Left lung (tissue), 10 donors: Measurements from ENCODE around the gene DYNC1H1. TPM values are rescaled to one million over a fixed set of nuclear protein-coding genes. Genes with fewer than 3 reads are reported as not detected.
A peak's percentile ranks its signal among the peaks of the same experiment; 100 is the strongest.

Experiments used
- ATAC-seq: fragments of 200-7000 bp; cut with Tn5 transposase; one replicate; pipeline ENCODE4 v1.9.1; 2020; ENCODE audit warnings: moderate library complexity
- DNase-seq, 4 donors: peaks; one replicate each; pipeline ENCODE4 v3.0.0-alpha.2; 2013 to 2020
- H3K27ac ChIP-seq, 2 donors: fragments of 200-600 bp; sonication (generic) in 1 of 2; one replicate each; pipeline versions ENCODE4 v1.5.0 to v1.8.0; 2020 to 2021
- H3K27me3 ChIP-seq, 2 donors: fragments of 200-600 bp; sonication (generic) in 1 of 2; one replicate each; pipeline versions ENCODE4 v1.5.0 to v1.8.0; 2020 to 2021
- H3K36me3 ChIP-seq, 2 donors: fragments of 200-600 bp; sonication (generic) in 1 of 2; one replicate each; pipeline versions ENCODE4 v1.5.0 to v1.8.0; 2020 to 2021
- H3K4me1 ChIP-seq, 2 donors: fragments of 200-600 bp; one replicate each; pipeline ENCODE4 v1.8.0; 2021
- H3K4me3 ChIP-seq, 2 donors: fragments of 200-600 bp; sonication (generic) in 1 of 2; one replicate each; pipeline versions ENCODE4 v1.5.0 to v1.8.0; 2020 to 2021; ENCODE audit warnings: mild to moderate bottlenecking in 1 of 2
- H3K9me3 ChIP-seq, 2 donors: fragments of 200-600 bp; sonication (generic) in 1 of 2; one replicate each; pipeline versions ENCODE4 v1.5.0 to v1.8.0; 2020 to 2021
- intact Hi-C, 2 donors: fragments of 100-400 bp; cut with DNase I; formaldehyde crosslinking; loops; one replicate each; pipeline versions ENCODE4 v1.11.2 to v1.14.2; 2022
- polyA plus RNA-seq, 6 donors: library from polyadenylated mRNA; unstranded; fragments of 120-200 nt; gene quantifications; one replicate each; pipeline ENCODE4 v1.2.1, GENCODE V29; 2013; ENCODE audit not compliant: insufficient read length in 6 of 6
- total RNA-seq, 2 donors: library from RNA; stranded (reverse); fragmentation: NEBNext Ultra II Directional; extraction: Animal tissue kit (Norgen Biotek cat#: 25700); gene quantifications; one replicate each; pipeline ENCODE4 v1.2.1, GENCODE V29; 2021
- TF ChIP-seq, protein P1 (sequence below), 2 donors: fragments of 200-600 bp; sonication (generic) in 1 of 2; IDR thresholded peaks; one replicate each; pipeline versions ENCODE4 v1.5.0 to v1.8.0; 2021; ENCODE audit warnings: antibody characterized with exemption in 2 of 2
- donor health status: DM: no; HTN: yes; CAD: no.
- donor health status: DM: no; HTN: no; CAD: no.

Gene DYNC1H1
- total and polyA plus RNA-seq, 8 donors, result 305 to 514 (median 345) TPM

DNA sequence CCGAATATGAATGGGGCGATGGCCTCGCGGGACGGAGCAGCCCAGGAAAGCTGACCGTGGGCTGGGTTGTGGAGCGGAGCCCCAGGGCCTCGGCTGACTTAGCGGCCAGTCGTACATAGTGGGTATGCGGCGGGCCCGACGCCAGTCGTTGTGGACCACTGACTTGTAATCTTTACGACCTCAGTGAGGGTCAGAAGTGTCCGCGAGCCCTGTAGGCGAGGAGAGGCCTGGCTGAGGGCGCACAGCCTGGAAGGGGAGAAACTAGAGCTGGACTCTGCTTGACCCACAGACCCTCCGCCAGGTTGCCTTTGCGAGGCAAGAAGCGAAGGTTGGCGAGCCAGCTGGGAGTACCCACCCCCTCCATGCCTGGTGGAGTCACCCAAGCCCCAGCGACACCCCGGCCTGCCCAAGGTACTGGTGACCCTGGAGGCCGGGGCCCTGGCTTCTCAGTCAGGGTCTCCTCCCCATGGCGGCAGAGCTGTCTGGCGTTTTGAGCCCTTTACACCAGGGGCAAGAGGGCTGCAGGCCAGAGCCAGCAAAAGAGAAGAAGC is 15.6 kb upstream of the DYNC1H1 start:
- ATAC-seq, result peak; percentile 4
- Histone ChIP-seq H3K9me3 (no peaks in the 10 kb centered on the region), H3K27ac (peak overlapping the region; percentile 99), H3K4me3 (peak overlapping the region; percentile 73 to 78), H3K4me1 (peaks cover 9 to 20% of the 10 kb centered on the region in 2 donors), H3K27me3 (peaks cover 0 to 30% of the 10 kb centered on the region in 2 donors), H3K36me3 (no peaks in the 10 kb centered on the region)
- TF ChIP-seq, protein P1, sequence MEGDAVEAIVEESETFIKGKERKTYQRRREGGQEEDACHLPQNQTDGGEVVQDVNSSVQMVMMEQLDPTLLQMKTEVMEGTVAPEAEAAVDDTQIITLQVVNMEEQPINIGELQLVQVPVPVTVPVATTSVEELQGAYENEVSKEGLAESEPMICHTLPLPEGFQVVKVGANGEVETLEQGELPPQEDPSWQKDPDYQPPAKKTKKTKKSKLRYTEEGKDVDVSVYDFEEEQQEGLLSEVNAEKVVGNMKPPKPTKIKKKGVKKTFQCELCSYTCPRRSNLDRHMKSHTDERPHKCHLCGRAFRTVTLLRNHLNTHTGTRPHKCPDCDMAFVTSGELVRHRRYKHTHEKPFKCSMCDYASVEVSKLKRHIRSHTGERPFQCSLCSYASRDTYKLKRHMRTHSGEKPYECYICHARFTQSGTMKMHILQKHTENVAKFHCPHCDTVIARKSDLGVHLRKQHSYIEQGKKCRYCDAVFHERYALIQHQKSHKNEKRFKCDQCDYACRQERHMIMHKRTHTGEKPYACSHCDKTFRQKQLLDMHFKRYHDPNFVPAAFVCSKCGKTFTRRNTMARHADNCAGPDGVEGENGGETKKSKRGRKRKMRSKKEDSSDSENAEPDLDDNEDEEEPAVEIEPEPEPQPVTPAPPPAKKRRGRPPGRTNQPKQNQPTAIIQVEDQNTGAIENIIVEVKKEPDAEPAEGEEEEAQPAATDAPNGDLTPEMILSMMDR (IDR thresholded peaks at IDR 0.05), result no peak
- intact Hi-C loops, result no loop called here
- DNase-seq, result peak in 1 of 4 donors; percentile 84

DNA sequence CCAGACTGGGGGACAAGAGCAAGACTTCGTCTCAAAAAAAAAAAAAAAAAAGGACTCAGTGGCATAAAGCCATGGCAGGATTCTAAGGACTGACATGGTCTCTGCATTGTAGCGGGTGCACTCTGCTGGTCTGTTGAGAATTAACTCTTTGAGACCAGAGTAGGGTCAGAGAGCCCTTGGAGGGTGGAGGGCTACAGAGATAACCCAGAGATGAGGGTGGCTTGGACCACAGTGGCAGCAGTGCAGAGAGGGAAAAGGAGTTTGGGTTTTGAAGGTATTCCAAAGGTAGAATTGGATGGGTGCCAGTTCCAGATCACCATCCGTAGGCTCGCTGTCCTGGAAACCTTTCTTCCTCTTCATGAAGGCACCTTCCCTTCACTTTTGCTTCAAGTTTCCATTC is 14.3 kb upstream of the DYNC1H1 start:
- Histone ChIP-seq H3K27me3 (peaks cover 0 to 16% of the 10 kb centered on the region in 2 donors), H3K9me3 (no peaks in the 10 kb centered on the region), H3K36me3 (no peaks in the 10 kb centered on the region), H3K4me1 (peaks cover 9 to 20% of the 10 kb centered on the region in 2 donors), H3K27ac (no peak overlapping the region), H3K4me3 (no peak overlapping the region)
- TF ChIP-seq, protein P1 (IDR thresholded peaks at IDR 0.05), result no peak
- intact Hi-C loops, result loop anchor here in 1 of 2 donors (10.0 kb wide), 1 partner anchor 175 kb away; no protein-coding TSS in a partner anchor
- ATAC-seq (no peak), DNase-seq (no peak)

DNA sequence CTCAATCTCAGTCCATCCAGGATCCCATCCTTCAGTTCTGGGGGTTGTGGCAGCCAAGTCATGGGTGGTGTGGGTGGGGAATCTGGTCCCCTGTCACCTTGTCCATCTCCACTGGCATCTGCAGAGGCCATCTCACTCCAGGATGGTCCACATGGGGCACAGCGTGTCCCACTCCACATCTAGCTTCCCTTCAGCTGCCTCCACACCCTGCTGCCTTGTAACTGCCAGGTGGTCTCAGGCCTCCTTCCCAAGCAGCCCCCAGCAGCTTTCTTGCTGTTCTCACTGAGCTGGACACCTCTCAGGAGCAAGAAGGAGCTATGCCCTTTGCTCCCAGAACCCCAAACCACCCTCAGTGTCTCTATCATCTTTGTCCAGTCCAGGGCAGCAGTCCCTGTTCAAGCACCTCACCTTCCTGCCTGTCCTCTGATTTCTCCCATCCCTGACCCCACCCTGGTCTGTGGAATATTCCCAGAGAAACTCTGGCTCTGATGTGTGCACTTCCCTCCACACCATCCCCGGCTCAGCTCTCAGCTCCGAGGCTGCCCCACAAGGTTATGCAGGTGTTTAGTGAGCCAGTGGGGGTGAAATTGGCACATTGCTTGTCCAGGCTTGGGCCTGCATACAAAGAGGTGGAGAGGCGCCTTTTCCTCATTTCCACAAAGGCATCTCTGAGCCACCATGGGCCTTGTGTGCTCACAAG is 13.7 kb upstream of the DYNC1H1 start:
- H3K4me3 ChIP-seq, result no peak overlapping the region
- intact Hi-C loops, result loop anchor here in 1 of 2 donors (10.0 kb wide), 1 partner anchor 176 kb away; no protein-coding TSS in a partner anchor
- TF ChIP-seq, protein P1 (IDR thresholded peaks at IDR 0.05), result no peak
- no peak overlapping the region for H3K27ac ChIP-seq
- peaks cover 9 to 20% of the 10 kb centered on the region in 2 donors for H3K4me1 ChIP-seq
- ATAC-seq (no peak), DNase-seq (peak in 1 of 4 donors; percentile 20)
- H3K9me3 ChIP-seq, result no peaks in the 10 kb centered on the region
- H3K36me3 ChIP-seq, result no peaks in the 10 kb centered on the region
- H3K27me3 ChIP-seq, result peaks cover 0 to 10% of the 10 kb centered on the region in 2 donors

DNA sequence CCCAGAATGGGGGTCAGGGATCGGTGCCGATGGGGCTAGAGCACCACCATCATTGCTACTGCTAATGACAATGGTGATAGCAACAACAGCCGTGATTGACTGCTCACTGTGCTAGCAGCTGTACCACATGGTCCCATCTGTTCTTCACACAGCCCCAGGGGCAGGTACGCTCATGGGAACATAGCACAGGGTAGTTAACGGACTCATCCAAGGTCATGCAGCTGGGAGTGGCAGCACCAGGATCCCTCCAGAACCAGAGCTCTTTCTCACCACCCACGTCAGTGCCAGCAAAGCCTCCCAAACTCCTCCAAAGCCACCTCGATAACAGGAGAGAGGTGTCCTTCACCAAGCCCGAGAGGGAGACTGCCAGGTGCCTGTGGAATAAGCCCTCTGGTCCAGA is 11.2 kb upstream of the DYNC1H1 start:
- TF ChIP-seq, protein P1 (IDR thresholded peaks at IDR 0.05), result no peak
- intact Hi-C loops, result loop anchor here in 1 of 2 donors (10.0 kb wide), 1 partner anchor 178 kb away; no protein-coding TSS in a partner anchor
- Histone ChIP-seq H3K4me3 (no peak overlapping the region), H3K4me1 (peaks cover 9 to 13% of the 10 kb centered on the region in 2 donors), H3K9me3 (no peaks in the 10 kb centered on the region), H3K27ac (no peak overlapping the region), H3K36me3 (no peaks in the 10 kb centered on the region), H3K27me3 (no peaks in the 10 kb centered on the region)
- DNase-seq, result peak in 1 of 4 donors; percentile 34
- ATAC-seq, result no peak

DNA sequence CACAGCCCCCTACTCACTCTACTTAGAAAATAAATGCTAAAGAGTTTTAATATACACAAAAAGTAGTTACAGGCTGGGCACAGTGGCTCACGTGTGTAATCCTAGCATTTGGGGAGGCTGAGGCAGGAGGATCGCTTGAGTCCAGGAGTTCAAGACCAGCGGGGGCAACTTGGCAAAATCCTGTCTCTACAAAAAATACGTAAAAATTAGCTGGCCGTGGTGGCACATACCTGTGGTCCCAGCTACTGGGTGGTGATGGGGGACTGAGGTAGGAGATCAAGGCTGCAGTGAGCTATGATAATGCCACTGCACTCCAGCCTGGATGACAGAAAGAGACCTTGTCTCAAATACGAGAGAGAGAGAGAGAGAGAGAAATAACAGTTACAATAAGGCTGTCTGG is 9.9 kb upstream of the DYNC1H1 start:
- Histone ChIP-seq H3K4me3 (no peak overlapping the region), H3K4me1 (peaks cover 1 to 4% of the 10 kb centered on the region in 2 donors), H3K27me3 (no peaks in the 10 kb centered on the region), H3K36me3 (no peaks in the 10 kb centered on the region), H3K27ac (no peak overlapping the region), H3K9me3 (no peaks in the 10 kb centered on the region)
- intact Hi-C loops, result loop anchor here in 1 of 2 donors (10.0 kb wide), 1 partner anchor 180 kb away; no protein-coding TSS in a partner anchor
- DNase-seq (no peak), ATAC-seq (no peak)
- TF ChIP-seq, protein P1 (IDR thresholded peaks at IDR 0.05), result no peak
